Stomach (tissue), 9 donors: Measurements from ENCODE around the gene CST9. TPM values are rescaled to one million over a fixed set of nuclear protein-coding genes. Genes with fewer than 3 reads are reported as not detected.

Experiments used
- DNase-seq, 2 donors: peaks; one replicate each; pipeline versions ENCODE4 v3.0.0 to v3.0.0-alpha.2; 2013 to 2019
- H3K27ac ChIP-seq, 5 donors: fragments of 200-600 bp in 4 of 5; sonication (generic) in 4 of 5; one replicate each; pipeline ENCODE4 v1.5.1; 2013 to 2019; ENCODE audit warnings: mild to moderate bottlenecking in 1 of 5, moderate library complexity in 1 of 5
- H3K27me3 ChIP-seq, 3 donors: fragments of 200-600 bp; sonication (generic); one replicate each; pipeline ENCODE4 v1.5.1; 2017 to 2019; ENCODE audit warnings: mixed run types in 1 of 3
- H3K36me3 ChIP-seq, 4 donors: fragments of 200-600 bp; sonication (generic); 1 replicate in 3 of 4; 2 replicates in 1 of 4; pipeline ENCODE4 v1.5.1; 2016 to 2019
- H3K4me1 ChIP-seq, 4 donors: fragments of 200-600 bp; sonication (generic); one replicate each; pipeline ENCODE4 v1.5.1; 2016 to 2019
- H3K4me3 ChIP-seq, 4 donors: fragments of 200-600 bp; sonication (generic) in 3 of 4; one replicate each; pipeline ENCODE4 v1.5.1; 2016 to 2019; ENCODE audit warnings: mild to moderate bottlenecking in 1 of 4
- H3K9me3 ChIP-seq, 4 donors: fragments of 200-600 bp; sonication (generic); one replicate each; pipeline ENCODE4 v1.5.1; 2016 to 2019
- CTCF ChIP-seq, 7 experiments: fragments of 450-650 bp in 4 of 7; fragments of 200-600 bp in 3 of 7; sonication (generic) in 3 of 7; IDR thresholded peaks; one replicate each; pipeline ENCODE4 v1.5.1; 2016 to 2019; ENCODE audit warnings: antibody characterized with exemption in 7 of 7, control low read depth in 2 of 7, mild to moderate bottlenecking in 1 of 7
- EP300 ChIP-seq: sonication (generic); formaldehyde crosslinking; IDR thresholded peaks from one replicate; pipeline ENCODE4 v1.6.1; 2017; ENCODE audit warnings: antibody characterized with exemption
- POLR2A ChIP-seq, 4 donors: fragments of 450-650 bp; IDR thresholded peaks; one replicate each; pipeline ENCODE4 v1.6.1; 2016; ENCODE audit warnings: antibody characterized with exemption in 4 of 4, control low read depth in 2 of 4, mild to moderate bottlenecking in 1 of 4, moderate library complexity in 1 of 4
- POLR2AphosphoS5 ChIP-seq, 3 donors: sonication (generic); formaldehyde crosslinking; IDR thresholded peaks; one replicate each; pipeline ENCODE4 v1.6.1; 2016; ENCODE audit warnings: antibody characterized with exemption in 3 of 3
- WGBS, 5 donors: extraction: QIAGEN DNeasy Blood & Tissue Kit in 3 of 5; methylation state at CpG; one replicate each; pipeline versions ENCODE4 v1.1.5 to v1.1.7; 2013 to 2018; 5-methylcytosine and 5-hydroxymethylcytosine counted together
- intact Hi-C: fragments of 100-400 bp; cut with DNase I; formaldehyde crosslinking; loops from one replicate; pipeline ENCODE4 v1.15.1; 2023; ENCODE audit warnings: low total_unique reads
- polyA plus RNA-seq, 3 donors: library from polyadenylated mRNA; stranded (reverse); fragments of 200-250 nt; gene quantifications; one replicate each; pipeline ENCODE4 v1.2.3, GENCODE V29; 2013
- total RNA-seq, 5 donors: library from RNA; depleted of rRNA; stranded (reverse); fragments of >200 nt; gene quantifications; one replicate each; pipeline versions ENCODE4 v1.1.0 to v1.2.3, GENCODE V29; 2014 to 2016
- donor health status: healthy with polysubstance abuse.
- donor health status: Bipolar disorder and iron deficiency.
- donor health status: healthy.

The CST9 gene
- total and polyA plus RNA-seq, 8 donors, result not detected

DNA sequence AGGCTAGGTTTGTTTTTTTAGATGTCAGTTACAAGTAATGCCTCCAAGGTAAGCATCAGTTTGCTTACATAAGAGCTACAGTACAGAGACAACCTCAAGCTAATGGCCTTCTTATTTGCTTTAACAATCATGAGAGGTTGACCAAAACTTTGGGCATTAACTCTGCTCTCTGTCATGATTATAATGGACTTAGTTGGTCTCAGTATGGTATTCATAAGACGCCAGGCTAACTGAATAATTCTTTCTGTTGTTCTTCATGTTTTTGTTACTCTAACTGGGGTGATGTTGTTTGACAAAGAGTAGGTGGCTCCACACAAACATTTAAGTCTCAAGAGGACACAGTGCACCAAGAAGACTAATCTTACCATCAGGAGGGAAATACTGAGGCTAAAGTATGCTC is 9.8 kb downstream of the CST9 start:
- no peak for TF ChIP-seq POLR2A (IDR thresholded peaks at IDR 0.05)
- TF ChIP-seq EP300, result no peak
- TF ChIP-seq POLR2AphosphoS5 (IDR thresholded peaks at IDR 0.05), result no peak
- TF ChIP-seq CTCF (IDR thresholded peaks at IDR 0.05), result no peak
- 65 to 80% (median 74%) methylated on average over 1 of the region's 1 CpG for WGBS, 5 donors

DNA sequence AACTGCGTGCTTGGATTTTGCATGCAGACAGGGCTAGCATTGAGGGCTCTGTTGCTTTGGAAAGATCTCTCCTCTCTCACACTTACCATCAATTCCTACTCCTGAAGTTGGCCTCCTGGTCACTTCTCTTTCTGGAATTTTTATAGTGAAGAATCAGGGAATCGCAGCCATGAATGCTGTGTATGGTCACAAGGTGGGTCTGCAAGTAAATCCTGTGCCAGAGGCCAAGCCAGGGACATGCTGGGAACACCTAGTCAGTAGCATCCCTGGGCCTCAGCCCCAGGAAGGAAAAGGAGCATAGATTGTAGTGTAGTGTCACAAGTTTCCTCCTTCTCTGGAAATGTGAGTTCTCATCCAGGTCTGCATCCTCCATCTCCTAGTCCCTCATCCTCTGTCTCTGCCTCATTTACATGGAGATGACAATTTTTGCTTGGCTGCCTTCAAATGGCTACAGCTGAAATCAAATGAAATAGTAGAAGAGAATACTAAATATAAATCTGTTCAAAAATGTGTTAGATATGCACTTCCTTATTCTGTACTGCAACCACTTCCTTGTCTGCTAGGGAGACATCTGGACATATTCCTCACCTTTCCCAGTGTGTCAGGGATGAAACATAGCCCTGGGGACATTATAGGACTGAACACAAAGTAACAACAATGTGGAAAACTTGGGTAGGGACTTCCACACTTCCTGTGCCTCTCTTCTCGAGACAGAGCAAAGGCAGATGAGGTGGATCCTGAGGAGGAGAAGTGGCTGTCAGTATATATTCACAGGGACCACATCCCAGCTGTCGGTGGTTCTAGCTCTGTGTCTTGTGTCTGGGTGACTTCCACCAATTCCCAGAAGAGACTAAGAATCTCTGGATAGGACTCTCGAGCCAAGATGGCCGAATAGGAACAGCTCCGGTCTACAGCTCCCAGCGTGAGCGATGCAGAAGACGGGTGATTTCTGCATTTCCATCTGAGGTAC is 17.0 kb downstream of the CST9 start:
- H3K9me3 ChIP-seq, result no peaks in the 10 kb centered on the region
- H3K36me3 ChIP-seq, result no peaks in the 10 kb centered on the region
- no peak overlapping the region for H3K27ac ChIP-seq
- DNase-seq, result no peak
- TF ChIP-seq CTCF (IDR thresholded peaks at IDR 0.05), result no peak
- no peak for TF ChIP-seq POLR2AphosphoS5 (IDR thresholded peaks at IDR 0.05)
- no peak for TF ChIP-seq EP300
- no peak for TF ChIP-seq POLR2A (IDR thresholded peaks at IDR 0.05)
- 82 to 91% (median 89%) methylated on average over 7 to 10 of the region's 10 CpGs for WGBS, 5 donors
- peaks cover 0 to 27% (median 0%) of the 10 kb centered on the region in 3 donors for H3K27me3 ChIP-seq
- intact Hi-C loops, result no loop called here
- H3K4me3 ChIP-seq, result no peak overlapping the region
- no peaks in the 10 kb centered on the region for H3K4me1 ChIP-seq

More for the DNA sequence above, 9.8 kb downstream of the CST9 start:
- Histone ChIP-seq H3K9me3 (no peaks in the 10 kb centered on the region), H3K36me3 (no peaks in the 10 kb centered on the region), H3K27ac (no peak overlapping the region), H3K4me1 (peaks cover 0 to 10% (median 0%) of the 10 kb centered on the region in 4 donors), H3K4me3 (no peak overlapping the region), H3K27me3 (no peaks in the 10 kb centered on the region)
- intact Hi-C loops, result no loop called here
- no peak for DNase-seq

GRCh38 chr20:23587631-23588030 is 18.1 kb downstream of the CST9 start:
- H3K4me3 ChIP-seq, result no peak overlapping the region
- no peaks in the 10 kb centered on the region for H3K9me3 ChIP-seq
- no peak for TF ChIP-seq POLR2A (IDR thresholded peaks at IDR 0.05)
- no peak for TF ChIP-seq CTCF (IDR thresholded peaks at IDR 0.05)
- TF ChIP-seq EP300, result no peak
- no peak for TF ChIP-seq POLR2AphosphoS5 (IDR thresholded peaks at IDR 0.05)
- no peak for DNase-seq
- no peaks in the 10 kb centered on the region for H3K36me3 ChIP-seq
- peaks cover 0 to 28% (median 0%) of the 10 kb centered on the region in 3 donors for H3K27me3 ChIP-seq
- no peak overlapping the region for H3K27ac ChIP-seq
- 80 to 89% (median 85%) methylated on average over 7 of the region's 7 CpGs for WGBS, 5 donors
- intact Hi-C loops, result no loop called here
- no peaks in the 10 kb centered on the region for H3K4me1 ChIP-seq

- no peaks in the 10 kb centered on the region for H3K9me3 ChIP-seq
- H3K36me3 ChIP-seq, result no peaks in the 10 kb centered on the region
- H3K4me3 ChIP-seq, result no peak overlapping the region
- TF ChIP-seq POLR2AphosphoS5 (IDR thresholded peaks at IDR 0.05) (no peak), POLR2A (IDR thresholded peaks at IDR 0.05) (no peak), CTCF (IDR thresholded peaks at IDR 0.05) (no peak), EP300 (no peak)
- WGBS, 5 donors, result 67 to 78% (median 75%) methylated on average over 11 to 13 of the region's 13 CpGs
- intact Hi-C loops, result no loop called here
- no peak for DNase-seq
- H3K4me1 ChIP-seq, result no peaks in the 10 kb centered on the region
- no peak overlapping the region for H3K27ac ChIP-seq
- H3K27me3 ChIP-seq, result peaks cover 0 to 34% (median 0%) of the 10 kb centered on the region in 3 donors
These were observed 18.8 kb downstream of the CST9 start for GRCh38 chr20:23586735-23587525.
